Keratinocyte (primary cell): ENCODE results near the gene BHLHE23. TPM values are rescaled to one million over a fixed set of nuclear protein-coding genes. Genes with fewer than 3 reads are reported as not detected.

ENCODE experiments used
- DNase-seq: peaks from one replicate; pipeline ENCODE4 v3.0.0-alpha.2; 2011; ENCODE audit warnings: low read depth, missing footprints, low spot score
- FAIRE-seq: peaks from 2 replicates; lab custom pipeline; 2011; peaks lifted over from hg19 to GRCh38; lab: Jason Lieb, UNC
- H2AFZ ChIP-seq: 2 replicates; pipeline ENCODE4 v1.6.0; 2012; ENCODE audit warnings: low read length, control low read depth, inconsistent platforms; ENCODE audit not compliant: control insufficient read depth
- H3K27ac ChIP-seq: 2 replicates; pipeline ENCODE4 v1.5.1; 2011; ENCODE audit warnings: low read length; ENCODE audit not compliant: control insufficient read depth, insufficient read depth
- H3K27me3 ChIP-seq: 3 replicates; pipeline ENCODE4 v1.6.0; 2011; ENCODE audit warnings: low read length; ENCODE audit not compliant: control insufficient read depth, insufficient read depth; ENCODE audit errors: extremely low read depth
- H3K36me3 ChIP-seq, 2 experiments: 2 replicates in 1 of 2; 3 replicates in 1 of 2; pipeline ENCODE4 v1.5.1; 2011; ENCODE audit warnings: low read length in 2 of 2, mild to moderate bottlenecking in 1 of 2; ENCODE audit not compliant: control insufficient read depth in 2 of 2, insufficient read depth in 2 of 2; ENCODE audit errors: extremely low read depth in 1 of 2
- H3K4me1 ChIP-seq: 3 replicates; pipeline ENCODE4 v1.5.1; 2011; ENCODE audit warnings: low read length; ENCODE audit not compliant: control insufficient read depth, insufficient read depth; ENCODE audit errors: extremely low read depth
- H3K4me2 ChIP-seq: 3 replicates; pipeline ENCODE4 v1.6.0; 2011; ENCODE audit warnings: low read depth, low read length; ENCODE audit not compliant: control insufficient read depth, insufficient read depth; ENCODE audit errors: extremely low read depth
- H3K4me3 ChIP-seq, 3 experiments: fragments of 200-600 bp in 1 of 3; sonication (generic) in 1 of 3; 2 replicates in 2 of 3; 3 replicates in 1 of 3; pipeline ENCODE4 v1.5.1; 2011 to 2016; ENCODE audit warnings: low read length in 3 of 3, mild to moderate bottlenecking in 3 of 3, control low read depth in 2 of 3, inconsistent platforms in 1 of 3, low read depth in 1 of 3, mixed read lengths in 1 of 3, mixed run types in 1 of 3, moderate library complexity in 1 of 3; ENCODE audit not compliant: control insufficient read depth in 2 of 3, insufficient read depth in 2 of 3; ENCODE audit errors: extremely low read depth in 1 of 3
- H3K79me2 ChIP-seq: 2 replicates; pipeline ENCODE4 v1.6.0; 2012; ENCODE audit warnings: low read length; ENCODE audit not compliant: control insufficient read depth, insufficient read depth
- H3K9ac ChIP-seq: 3 replicates; pipeline ENCODE4 v1.6.0; 2011; ENCODE audit warnings: low read length; ENCODE audit not compliant: control insufficient read depth, insufficient read depth; ENCODE audit errors: extremely low read depth
- H3K9me1 ChIP-seq: 3 replicates; pipeline ENCODE4 v1.6.0; 2011; ENCODE audit warnings: low read length; ENCODE audit not compliant: control insufficient read depth, insufficient read depth; ENCODE audit errors: extremely low read depth
- H3K9me3 ChIP-seq: 2 replicates; pipeline ENCODE4 v1.5.1; 2012; ENCODE audit warnings: low read depth, low read length; ENCODE audit not compliant: control insufficient read depth
- H4K20me1 ChIP-seq: 3 replicates; pipeline ENCODE4 v1.6.0; 2011; ENCODE audit warnings: low read length; ENCODE audit not compliant: control insufficient read depth, insufficient read depth; ENCODE audit errors: extremely low read depth
- EZH2 ChIP-seq: IDR thresholded peaks from one replicate; pipeline ENCODE4 v1.6.1; 2012; ENCODE audit warnings: inconsistent platforms, mild to moderate bottlenecking, low read length, moderate library complexity
- dilution Hi-C: fragments of 300-500 bp; cut with MboI; formaldehyde crosslinking; loops from one replicate; pipeline ENCODE4 v1.7.0; 2020; ENCODE audit warnings: low sequenced_read_pairs; ENCODE audit not compliant: extremely low pct_ligation_motif_present
- polyA plus RNA-seq, 5 experiments: library from polyadenylated mRNA; depleted of rRNA in 3 of 5; stranded (reverse) in 3 of 5; stranded (forward) in 1 of 5; unstranded in 1 of 5; fragments of >200 nt; gene quantifications; 1 replicate in 1 of 5; 2 replicates in 3 of 5; 3 replicates in 1 of 5; pipeline versions ENCODE4 v1.2.1 to v1.2.3, GENCODE V29; 2011 to 2012; ENCODE audit warnings: missing spikeins in 2 of 5, low read depth in 1 of 5, low replicate concordance in 1 of 5
- TF ChIP-seq, protein P1 (sequence below), 3 experiments: IDR thresholded peaks in 1 of 3; conservative IDR thresholded peaks in 1 of 3; optimal IDR thresholded peaks in 1 of 3; 2 replicates in 2 of 3; 3 replicates in 1 of 3; pipeline versions ENCODE3 to v1.5.1; 2011; ENCODE audit warnings: low read length in 3 of 3, mild to moderate bottlenecking in 3 of 3, moderate library complexity in 2 of 3, control low read depth in 1 of 3, inconsistent platforms in 1 of 3; ENCODE audit not compliant: insufficient read depth in 2 of 3; ENCODE audit errors: extremely low read depth in 1 of 3

BHLHE23 gene
- polyA plus RNA-seq, 1 donor (not counting 4 experiments of a cell fraction or from before 2014, with no cell fraction given) = not detected

- H3K4me2 ChIP-seq = no peak overlapping the region
- FAIRE-seq (no peak), DNase-seq (no peak)
- H3K79me2 ChIP-seq = no peaks in the 10 kb centered on the region
- TF ChIP-seq, protein P1, sequence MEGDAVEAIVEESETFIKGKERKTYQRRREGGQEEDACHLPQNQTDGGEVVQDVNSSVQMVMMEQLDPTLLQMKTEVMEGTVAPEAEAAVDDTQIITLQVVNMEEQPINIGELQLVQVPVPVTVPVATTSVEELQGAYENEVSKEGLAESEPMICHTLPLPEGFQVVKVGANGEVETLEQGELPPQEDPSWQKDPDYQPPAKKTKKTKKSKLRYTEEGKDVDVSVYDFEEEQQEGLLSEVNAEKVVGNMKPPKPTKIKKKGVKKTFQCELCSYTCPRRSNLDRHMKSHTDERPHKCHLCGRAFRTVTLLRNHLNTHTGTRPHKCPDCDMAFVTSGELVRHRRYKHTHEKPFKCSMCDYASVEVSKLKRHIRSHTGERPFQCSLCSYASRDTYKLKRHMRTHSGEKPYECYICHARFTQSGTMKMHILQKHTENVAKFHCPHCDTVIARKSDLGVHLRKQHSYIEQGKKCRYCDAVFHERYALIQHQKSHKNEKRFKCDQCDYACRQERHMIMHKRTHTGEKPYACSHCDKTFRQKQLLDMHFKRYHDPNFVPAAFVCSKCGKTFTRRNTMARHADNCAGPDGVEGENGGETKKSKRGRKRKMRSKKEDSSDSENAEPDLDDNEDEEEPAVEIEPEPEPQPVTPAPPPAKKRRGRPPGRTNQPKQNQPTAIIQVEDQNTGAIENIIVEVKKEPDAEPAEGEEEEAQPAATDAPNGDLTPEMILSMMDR (optimal IDR thresholded peaks at IDR 0.05 in 1 of 3, IDR thresholded peaks at IDR 0.05 in 1 of 3, conservative IDR thresholded peaks at IDR 0.05 in 1 of 3; ENCODE audit: extremely low read depth in 1 of 3, insufficient read depth in 2 of 3, low read length in 3 of 3) = no peak
- TF ChIP-seq EZH2 = no peak
- H3K27ac ChIP-seq = no peak overlapping the region
- H4K20me1 ChIP-seq = peaks cover 7% of the 10 kb centered on the region
- H3K4me3 ChIP-seq = no peak overlapping the region
- no peaks in the 10 kb centered on the region for H3K9me3 ChIP-seq
- H3K4me1 ChIP-seq = peaks cover 5% of the 10 kb centered on the region
- no peak overlapping the region for H3K9ac ChIP-seq
- H3K9me1 ChIP-seq = no peaks in the 10 kb centered on the region
- no peak overlapping the region for H2AFZ ChIP-seq
- dilution Hi-C loops = no loop called here
- peaks cover 59% of the 10 kb centered on the region for H3K27me3 ChIP-seq
- no peaks in the 10 kb centered on the region for H3K36me3 ChIP-seq
Observed at GRCh38 chr20:62972845-62973745, 33.7 kb downstream of the BHLHE23 start.

- Histone ChIP-seq H3K27ac (no peak overlapping the region), H3K79me2 (no peaks in the 10 kb centered on the region), H3K36me3 (no peaks in the 10 kb centered on the region), H3K4me3 (no peak overlapping the region), H3K27me3 (peaks cover 64% of the 10 kb centered on the region), H3K4me1 (peaks cover 5% of the 10 kb centered on the region), H4K20me1 (peaks cover 3% of the 10 kb centered on the region), H3K9ac (no peak overlapping the region), H2AFZ (peak overlapping the region; percentile 53), H3K4me2 (no peak overlapping the region), H3K9me1 (no peaks in the 10 kb centered on the region), H3K9me3 (no peaks in the 10 kb centered on the region)
- no peak for TF ChIP-seq EZH2
- TF ChIP-seq, protein P1 (optimal IDR thresholded peaks at IDR 0.05 in 1 of 3, IDR thresholded peaks at IDR 0.05 in 1 of 3, conservative IDR thresholded peaks at IDR 0.05 in 1 of 3; ENCODE audit: extremely low read depth in 1 of 3, insufficient read depth in 2 of 3, low read length in 3 of 3) = peak; percentile 76 to 98 (median 94)
- dilution Hi-C loops = no loop called here
- DNase-seq (peak; percentile 19), FAIRE-seq (peak; percentile 17)
Observed at GRCh38 chr20:62971950-62972844, 34.6 kb downstream of the BHLHE23 start.
